ENCODE measurements around the gene IL7R.

Gene IL7R

GRCh38 chr5:35921930-35922329 is 65.2 kb downstream of the IL7R start:
- no peak for DNase-seq

- no peak for DNase-seq
Measured at GRCh38 chr5:35922468-35922867, 65.8 kb downstream of the IL7R start.

- no peak for DNase-seq
Measured at GRCh38 chr5:35924122-35924949, 67.6 kb downstream of the IL7R start.

GRCh38 chr5:35924950-35925722 is 68.4 kb downstream of the IL7R start:
- DNase-seq: peak; percentile 55

- peak; percentile 26 for DNase-seq
Measured at GRCh38 chr5:35926389-35927051, 69.8 kb downstream of the IL7R start.

Measured in effector CD8-positive, alpha-beta T cell (primary cell).